Head of caudate nucleus (tissue), 42 donors: ENCODE results near the gene RHO.

Experiments
- DNase-seq, 42 donors: peaks; one replicate each; pipeline versions ENCODE4 v3.0.0 to v3.0.0-alpha.2; 2020 to 2021; ENCODE audit warnings: mixed read lengths in 7 of 42
- intact Hi-C: fragments of 100-400 bp; cut with DNase I; formaldehyde crosslinking; loops from one replicate; pipeline ENCODE4 v1.15.0; 2022

The RHO gene

GRCh38 chr3:129584631-129585030 lies 56.2 kb downstream of the RHO start:
- DNase-seq, result no peak
- intact Hi-C loops, result no loop called here
